ENCODE data around the gene POU2AF3. TPM values are rescaled to one million over a fixed set of nuclear protein-coding genes. Genes with fewer than 3 reads are reported as not detected.

Gene POU2AF3
- total and polyA plus RNA-seq, 2 of the 4 experiments (the other 2 are of a cell fraction) = 0.17 TPM; not detected in 1

GRCh38 chr11:111310088-111310487, 11.7 kb downstream of the POU2AF3 start:
- intact Hi-C loops (cut with micrococcal nuclease) = no loop called here
- no peak for ATAC-seq (ENCODE audit: low read depth)
- CTCF ChIA-PET = no interaction called here

More at GRCh38 chr11:111310088-111310487, 11.7 kb downstream of the POU2AF3 start:
- in situ Hi-C loops (cut with MboI; ENCODE audit: low sequenced_read_pairs) = no loop called here
- Histone ChIP-seq H2BK20ac (ENCODE audit: low read depth, low read length) (no peak overlapping the region), H3K36me3 (ENCODE audit: control insufficient read depth, insufficient read depth, low read length) (no peaks in the 10 kb centered on the region), H3K4me3 (ENCODE audit: insufficient read depth, low read depth, low read length) (no peak overlapping the region), H2BK15ac (ENCODE audit: low read depth, low read length) (no peak overlapping the region), H3K9me3 (ENCODE audit: control insufficient read depth, insufficient read depth, low read length) (no peaks in the 10 kb centered on the region; the same call in 1 of the 2 replicates), H2AK5ac (ENCODE audit: low read depth, low read length) (no peak overlapping the region), H3K4me2 (ENCODE audit: low read depth, low read length) (no peak overlapping the region), H4K20me1 (ENCODE audit: insufficient read depth, low read length) (no peaks in the 10 kb centered on the region), H3K27ac (ENCODE audit: insufficient read depth, low read length) (no peak overlapping the region), H3K79me1 (ENCODE audit: low read depth in 1 of 2, low read length in 2 of 2) (no peaks in the 10 kb centered on the region), H2AFZ (replicated peaks; ENCODE audit: low read length, poor library complexity) (no peak overlapping the region), H2BK120ac (ENCODE audit: low read depth, low read length) (no peak overlapping the region), H3K18ac (ENCODE audit: low read depth, low read length) (no peak overlapping the region), H3K27me3 (ENCODE audit: control insufficient read depth, insufficient read depth, low read length) (peaks cover 52% of the 10 kb centered on the region), H3K23ac (ENCODE audit: low read depth, low read length) (no peak overlapping the region), H3K4me1 (ENCODE audit: control insufficient read depth, insufficient read depth, low read length) (0 out of 2 replicates have a peak, but pooled peaks cover 1% of the 10 kb centered on the region), H4K5ac (ENCODE audit: low read depth, low read length) (no peak overlapping the region), H3K14ac (replicated peaks; ENCODE audit: low read depth, low read length) (no peak overlapping the region), H2AK9ac (replicated peaks; ENCODE audit: low read depth, low read length, poor library complexity) (no peak overlapping the region), H3K9ac (ENCODE audit: low read depth, low read length) (no peak overlapping the region), H3K9me1 (ENCODE audit: insufficient read depth, low read length) (no peaks in the 10 kb centered on the region), H4K91ac (ENCODE audit: insufficient read depth, low read depth, low read length) (no peak overlapping the region), H2BK5ac (ENCODE audit: low read depth, low read length, poor library complexity, severe bottlenecking) (no peak overlapping the region), H4K8ac (ENCODE audit: low read depth in 2 of 2, low read length in 2 of 2) (no peak overlapping the region), H3K56ac (ENCODE audit: extremely low read depth, insufficient read depth, low read length) (no peak overlapping the region), H3K4ac (ENCODE audit: low read depth, low read length) (no peak overlapping the region)
- TF ChIP-seq CEBPB (IDR thresholded peaks at IDR 0.05; ENCODE audit: low read depth, low read length) (no peak), RAD21 (IDR thresholded peaks at IDR 0.05; ENCODE audit: low read length) (no peak), NFE2L2 (IDR thresholded peaks at IDR 0.05; ENCODE audit: low read depth, low read length) (no peak), BHLHE40 (IDR thresholded peaks at IDR 0.05; ENCODE audit: low read depth, low read length) (no peak)
- DNase-seq = no peak
- BruUV-seq (replicated peaks) = no TSS peak
- POLR2A ChIA-PET (ENCODE audit: unreplicated experiment) = no interaction called here
- dilution Hi-C loops (cut with HindIII; ENCODE audit: low sequenced_read_pairs, unreplicated experiment) = no loop called here
- no CpG with 5 or more reads among the region's 3 CpGs for WGBS, 2 experiments (ENCODE audit: extremely low coverage in 2 of 2, insufficient read length in 1 of 2)

All from IMR-90 (cell line).